A673 (cell line): ENCODE data around the gene IGSF21. TPM values are rescaled to one million over a fixed set of nuclear protein-coding genes. Genes with fewer than 3 reads are reported as not detected.

ENCODE experiments used
- BruUV-seq: library from RNA; stranded (reverse); fragments of 400-500 nt; replicated peaks from 2 replicates; lab custom pipeline; 2021; lab: Mats Ljungman, UMichigan
- CTCF ChIA-PET: fragments of 300-600 bp; sonication (Branson Sonifier 250); formaldehyde crosslinking; loops from one replicate; lab custom pipeline; 2022; ENCODE audit warnings: antibody characterized with exemption; lab: Charles Lee
- POLR2A ChIA-PET: fragments of 300-600 bp; sonication (Branson Sonifier 250); formaldehyde crosslinking; loops from one replicate; lab custom pipeline; 2022; ENCODE audit warnings: antibody characterized with exemption; ENCODE audit not compliant: low non-redundant PET; lab: Charles Lee
- DNase-seq: peaks from one replicate; pipeline ENCODE4 v3.0.0-alpha.2; 2015; ENCODE audit warnings: low spot score
- H3K27ac ChIP-seq: fragments of 200-600 bp; sonication (generic); 2 replicates; pipeline ENCODE4 v1.5.1; 2016; ENCODE audit warnings: mixed run types, low read depth, mild to moderate bottlenecking, mixed read lengths, antibody characterized with exemption, low read length; ENCODE audit not compliant: poor library complexity, severe bottlenecking
- H3K27me3 ChIP-seq: fragments of 200-600 bp; sonication (generic); replicated peaks from 2 replicates; pipeline ENCODE4 v1.6.1; 2017; ENCODE audit warnings: mixed run types, low read depth, mild to moderate bottlenecking, mixed read lengths, antibody characterized with exemption, low read length; ENCODE audit not compliant: insufficient read depth, poor library complexity
- H3K36me3 ChIP-seq: fragments of 200-600 bp; sonication (generic); 2 replicates; pipeline ENCODE4 v1.6.1; 2016; ENCODE audit warnings: mixed run types, mild to moderate bottlenecking, mixed read lengths, antibody characterized with exemption, low read length; ENCODE audit not compliant: insufficient read depth, poor library complexity, severe bottlenecking
- H3K4me1 ChIP-seq: fragments of 200-600 bp; sonication (generic); 2 replicates; pipeline ENCODE4 v1.6.1; 2017; ENCODE audit warnings: mixed run types, mild to moderate bottlenecking, mixed read lengths, antibody characterized with exemption, low read length; ENCODE audit not compliant: insufficient read depth, poor library complexity, severe bottlenecking
- H3K4me3 ChIP-seq: fragments of 200-600 bp; sonication (generic); 2 replicates; pipeline ENCODE4 v1.5.1; 2016; ENCODE audit warnings: low read depth, mixed run types, mild to moderate bottlenecking, mixed read lengths, low read length; ENCODE audit not compliant: poor library complexity, severe bottlenecking
- H3K9me3 ChIP-seq: fragments of 200-600 bp; sonication (generic); 2 replicates; pipeline ENCODE4 v1.6.1; 2016; ENCODE audit warnings: mixed run types, low read depth, mild to moderate bottlenecking, mixed read lengths, antibody characterized with exemption, low read length; ENCODE audit not compliant: poor library complexity, severe bottlenecking
- EZH2 ChIP-seq: fragments of 200-600 bp; sonication (generic); IDR thresholded peaks from 2 replicates; pipeline ENCODE4 v1.6.1; 2017; ENCODE audit warnings: borderline replicate concordance, low read depth, mild to moderate bottlenecking, mixed read lengths, antibody characterized with exemption, low read length; ENCODE audit not compliant: poor library complexity, severe bottlenecking
- intact Hi-C: fragments of 100-400 bp; cut with micrococcal nuclease; formaldehyde crosslinking; loops from one replicate; pipeline ENCODE4 v1.10.0; 2022; ENCODE audit not compliant: unreplicated experiment
- total RNA-seq: library from RNA; stranded (reverse); gene quantifications from 2 replicates; pipeline ENCODE4 v1.2.3, GENCODE V29; 2021
- TF ChIP-seq, protein P1 (sequence below): fragments of 300-800, 200-600 bp; sonication (generic); conservative IDR thresholded peaks from 2 replicates; pipeline ENCODE4 v1.5.1; 2017; ENCODE audit warnings: low read depth, mild to moderate bottlenecking, antibody characterized with exemption, low read length, moderate library complexity, mixed read lengths

Gene IGSF21
- total RNA-seq, 1 experiment from 2014 or later = 3.2 TPM

DNA sequence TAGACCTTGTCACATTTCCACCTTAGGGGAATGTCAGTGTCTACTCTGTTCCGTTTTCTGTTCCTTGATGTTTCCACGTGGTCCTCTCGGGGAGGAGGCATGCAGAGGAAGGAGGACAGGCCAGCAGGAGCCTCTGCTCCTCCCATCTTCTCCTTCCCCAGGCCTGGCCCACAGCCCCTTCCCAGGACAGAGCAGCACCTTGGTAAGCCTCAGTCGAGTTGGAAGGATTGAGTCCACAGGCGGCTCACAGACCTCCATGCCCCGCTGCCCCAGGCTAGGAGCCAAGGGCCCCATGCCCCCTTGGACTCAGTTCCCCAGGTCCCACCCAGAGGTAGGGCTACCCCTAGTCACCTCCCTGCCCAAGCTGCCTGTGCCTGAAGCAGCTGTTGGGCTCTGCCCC, 36.5 kb downstream of the IGSF21 start:
- BruUV-seq = no TSS peak
- ChIA-PET POLR2A (no interaction called here), CTCF (no interaction called here)

GRCh38 chr1:18144916-18145647, 37.5 kb downstream of the IGSF21 start:
- ChIA-PET CTCF (no interaction called here), POLR2A (no interaction called here)
- BruUV-seq = no TSS peak

More for the DNA sequence above, 36.5 kb downstream of the IGSF21 start:
- no peaks in the 10 kb centered on the region for H3K4me1 ChIP-seq
- H3K9me3 ChIP-seq = no peaks in the 10 kb centered on the region
- no peaks in the 10 kb centered on the region for H3K36me3 ChIP-seq
- no peaks in the 10 kb centered on the region for H3K27me3 ChIP-seq
- DNase-seq = no peak
- H3K4me3 ChIP-seq = no peak overlapping the region
- intact Hi-C loops = no loop called here
- no peak overlapping the region for H3K27ac ChIP-seq
- TF ChIP-seq EZH2 = no peak
- TF ChIP-seq, protein P1, sequence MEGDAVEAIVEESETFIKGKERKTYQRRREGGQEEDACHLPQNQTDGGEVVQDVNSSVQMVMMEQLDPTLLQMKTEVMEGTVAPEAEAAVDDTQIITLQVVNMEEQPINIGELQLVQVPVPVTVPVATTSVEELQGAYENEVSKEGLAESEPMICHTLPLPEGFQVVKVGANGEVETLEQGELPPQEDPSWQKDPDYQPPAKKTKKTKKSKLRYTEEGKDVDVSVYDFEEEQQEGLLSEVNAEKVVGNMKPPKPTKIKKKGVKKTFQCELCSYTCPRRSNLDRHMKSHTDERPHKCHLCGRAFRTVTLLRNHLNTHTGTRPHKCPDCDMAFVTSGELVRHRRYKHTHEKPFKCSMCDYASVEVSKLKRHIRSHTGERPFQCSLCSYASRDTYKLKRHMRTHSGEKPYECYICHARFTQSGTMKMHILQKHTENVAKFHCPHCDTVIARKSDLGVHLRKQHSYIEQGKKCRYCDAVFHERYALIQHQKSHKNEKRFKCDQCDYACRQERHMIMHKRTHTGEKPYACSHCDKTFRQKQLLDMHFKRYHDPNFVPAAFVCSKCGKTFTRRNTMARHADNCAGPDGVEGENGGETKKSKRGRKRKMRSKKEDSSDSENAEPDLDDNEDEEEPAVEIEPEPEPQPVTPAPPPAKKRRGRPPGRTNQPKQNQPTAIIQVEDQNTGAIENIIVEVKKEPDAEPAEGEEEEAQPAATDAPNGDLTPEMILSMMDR = no peak

GRCh38 chr1:18145851-18146618, 38.4 kb downstream of the IGSF21 start:
- H3K4me1 ChIP-seq = no peaks in the 10 kb centered on the region
- intact Hi-C loops = no loop called here
- POLR2A ChIA-PET = no interaction called here

More at GRCh38 chr1:18144916-18145647, 37.5 kb downstream of the IGSF21 start:
- H3K36me3 ChIP-seq = no peaks in the 10 kb centered on the region
- no peak overlapping the region for H3K4me3 ChIP-seq
- H3K4me1 ChIP-seq = no peaks in the 10 kb centered on the region
- DNase-seq = no peak
- H3K9me3 ChIP-seq = no peaks in the 10 kb centered on the region
- TF ChIP-seq, protein P1 = no peak
- no peak for TF ChIP-seq EZH2
- no peak overlapping the region for H3K27ac ChIP-seq
- intact Hi-C loops = no loop called here
- no peaks in the 10 kb centered on the region for H3K27me3 ChIP-seq

More at GRCh38 chr1:18145851-18146618, 38.4 kb downstream of the IGSF21 start:
- CTCF ChIA-PET = no interaction called here
- Histone ChIP-seq H3K27ac (no peak overlapping the region), H3K9me3 (no peaks in the 10 kb centered on the region), H3K4me3 (no peak overlapping the region), H3K27me3 (no peaks in the 10 kb centered on the region), H3K36me3 (no peaks in the 10 kb centered on the region)
- TF ChIP-seq, protein P1 = no peak
- TF ChIP-seq EZH2 = no peak
- DNase-seq = no peak
- no TSS peak for BruUV-seq
